ENCODE results near the gene MRPS27.

MRPS27 gene

GRCh38 chr5:72204946-72205345 lies 115.1 kb downstream of the MRPS27 start:
- no peak overlapping the region for H3K27ac ChIP-seq
- no peak for TF ChIP-seq ZFX (IDR thresholded peaks at IDR 0.05)
- TF ChIP-seq CTCF (conservative IDR thresholded peaks at IDR 0.05), result no peak

- H3K27ac ChIP-seq, result no peak overlapping the region
- TF ChIP-seq ZFX (IDR thresholded peaks at IDR 0.05) (no peak), CTCF (conservative IDR thresholded peaks at IDR 0.05) (no peak)
Measured at GRCh38 chr5:72203251-72203845, 116.7 kb downstream of the MRPS27 start.

- H3K27ac ChIP-seq, result no peak overlapping the region
- TF ChIP-seq CTCF (conservative IDR thresholded peaks at IDR 0.05) (no peak), ZFX (IDR thresholded peaks at IDR 0.05) (no peak)
Measured at GRCh38 chr5:72202331-72202825, 117.7 kb downstream of the MRPS27 start.

GRCh38 chr5:72199681-72200080 lies 120.4 kb downstream of the MRPS27 start:
- H3K27ac ChIP-seq, result no peak overlapping the region
- no peak for TF ChIP-seq CTCF (conservative IDR thresholded peaks at IDR 0.05)
- TF ChIP-seq ZFX (IDR thresholded peaks at IDR 0.05), result no peak

GRCh38 chr5:72197393-72197792 lies 122.6 kb downstream of the MRPS27 start:
- no peak overlapping the region for H3K27ac ChIP-seq
- TF ChIP-seq CTCF (conservative IDR thresholded peaks at IDR 0.05) (no peak), ZFX (IDR thresholded peaks at IDR 0.05) (no peak)

- no peak for TF ChIP-seq CTCF (conservative IDR thresholded peaks at IDR 0.05)
- TF ChIP-seq ZFX (IDR thresholded peaks at IDR 0.05), result no peak
- no peak overlapping the region for H3K27ac ChIP-seq
Measured at GRCh38 chr5:72195581-72195980, 124.5 kb downstream of the MRPS27 start.

- TF ChIP-seq ZFX (IDR thresholded peaks at IDR 0.05), result no peak
- TF ChIP-seq CTCF (conservative IDR thresholded peaks at IDR 0.05), result no peak
Measured at GRCh38 chr5:72194846-72195245, 125.2 kb downstream of the MRPS27 start.

More at GRCh38 chr5:72194846-72195245, 125.2 kb downstream of the MRPS27 start:
- no peak overlapping the region for H3K27ac ChIP-seq
